ENCODE data around the gene NNT. TPM values are rescaled to one million over a fixed set of nuclear protein-coding genes. Genes with fewer than 3 reads are reported as not detected.

The NNT gene
- total RNA-seq, 4 donors from 2014 or later, result 52.0 to 91.1 (median 74.3) TPM

DNA sequence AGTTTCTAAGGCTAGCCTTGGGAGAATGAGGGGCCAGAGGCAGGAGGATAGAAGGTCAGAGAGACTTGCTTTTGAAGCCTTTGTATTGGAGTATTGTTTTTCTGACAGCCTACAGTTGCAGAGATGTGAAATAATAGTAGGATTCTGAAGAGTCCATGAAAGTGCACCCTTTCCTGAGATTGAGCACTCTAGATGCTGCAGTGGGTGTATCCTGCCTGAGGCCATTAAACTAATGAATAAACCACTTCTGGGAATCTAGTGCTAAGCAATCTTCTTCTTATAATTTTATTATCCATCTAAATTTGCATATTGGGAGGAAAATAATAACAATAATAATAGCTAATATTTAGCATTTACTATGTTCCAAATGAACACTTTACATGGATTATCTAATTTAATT is 19.3 kb upstream of the NNT start:
- Histone ChIP-seq H3K4me3 (no peak overlapping the region), H3K27me3 (no peaks in the 10 kb centered on the region), H3K4me1 (no peaks in the 10 kb centered on the region), H3K36me3 (peaks cover 0 to 8% of the 10 kb centered on the region in 2 donors), H3K27ac (no peak overlapping the region), H3K9me3 (no peaks in the 10 kb centered on the region)
- TF ChIP-seq EP300 (IDR thresholded peaks at IDR 0.05), result no peak
- TF ChIP-seq POLR2A (IDR thresholded peaks at IDR 0.05), result no peak
- TF ChIP-seq, protein P1, sequence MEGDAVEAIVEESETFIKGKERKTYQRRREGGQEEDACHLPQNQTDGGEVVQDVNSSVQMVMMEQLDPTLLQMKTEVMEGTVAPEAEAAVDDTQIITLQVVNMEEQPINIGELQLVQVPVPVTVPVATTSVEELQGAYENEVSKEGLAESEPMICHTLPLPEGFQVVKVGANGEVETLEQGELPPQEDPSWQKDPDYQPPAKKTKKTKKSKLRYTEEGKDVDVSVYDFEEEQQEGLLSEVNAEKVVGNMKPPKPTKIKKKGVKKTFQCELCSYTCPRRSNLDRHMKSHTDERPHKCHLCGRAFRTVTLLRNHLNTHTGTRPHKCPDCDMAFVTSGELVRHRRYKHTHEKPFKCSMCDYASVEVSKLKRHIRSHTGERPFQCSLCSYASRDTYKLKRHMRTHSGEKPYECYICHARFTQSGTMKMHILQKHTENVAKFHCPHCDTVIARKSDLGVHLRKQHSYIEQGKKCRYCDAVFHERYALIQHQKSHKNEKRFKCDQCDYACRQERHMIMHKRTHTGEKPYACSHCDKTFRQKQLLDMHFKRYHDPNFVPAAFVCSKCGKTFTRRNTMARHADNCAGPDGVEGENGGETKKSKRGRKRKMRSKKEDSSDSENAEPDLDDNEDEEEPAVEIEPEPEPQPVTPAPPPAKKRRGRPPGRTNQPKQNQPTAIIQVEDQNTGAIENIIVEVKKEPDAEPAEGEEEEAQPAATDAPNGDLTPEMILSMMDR (IDR thresholded peaks at IDR 0.05), result no peak
- no peak for TF ChIP-seq POLR2AphosphoS5 (IDR thresholded peaks at IDR 0.05)
- ATAC-seq, result no peak

DNA sequence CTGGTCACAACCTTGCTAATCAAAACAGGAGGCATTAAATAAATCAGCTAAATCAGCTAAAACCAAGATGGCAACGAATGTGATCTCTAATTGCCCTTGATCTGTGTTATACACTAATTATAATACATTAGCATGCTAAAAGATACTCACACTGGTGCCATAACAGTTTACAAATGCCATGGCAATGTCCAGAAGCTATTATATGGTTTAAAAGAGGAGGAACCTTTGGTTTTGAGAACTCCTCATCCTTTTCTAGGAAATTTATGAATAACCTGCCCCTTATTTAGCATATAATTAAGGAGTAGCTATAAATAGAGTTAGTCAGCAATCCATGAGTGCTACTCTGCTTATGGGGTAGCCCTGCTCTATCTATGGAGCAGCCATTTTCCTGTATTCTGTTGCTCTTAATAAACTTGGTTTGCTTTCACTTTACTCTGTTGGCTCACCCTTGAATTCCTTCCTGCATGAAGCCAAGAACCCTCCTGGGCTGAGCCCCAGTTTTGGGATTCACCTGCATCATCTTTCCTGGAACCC is 18.7 kb upstream of the NNT start:
- Histone ChIP-seq H3K27me3 (no peaks in the 10 kb centered on the region), H3K4me1 (no peaks in the 10 kb centered on the region), H3K27ac (no peak overlapping the region), H3K36me3 (peaks cover 0 to 8% of the 10 kb centered on the region in 2 donors), H3K9me3 (no peaks in the 10 kb centered on the region), H3K4me3 (no peak overlapping the region)
- ATAC-seq, result no peak
- WGBS, 2 donors (ENCODE audit: low coverage in 1 of 2), result 75 to 88% methylated on average over 1 of the region's 1 CpG
- TF ChIP-seq, protein P1 (IDR thresholded peaks at IDR 0.05), result no peak
- TF ChIP-seq EP300 (IDR thresholded peaks at IDR 0.05), result no peak
- no peak for TF ChIP-seq POLR2AphosphoS5 (IDR thresholded peaks at IDR 0.05)
- TF ChIP-seq POLR2A (IDR thresholded peaks at IDR 0.05), result no peak

DNA sequence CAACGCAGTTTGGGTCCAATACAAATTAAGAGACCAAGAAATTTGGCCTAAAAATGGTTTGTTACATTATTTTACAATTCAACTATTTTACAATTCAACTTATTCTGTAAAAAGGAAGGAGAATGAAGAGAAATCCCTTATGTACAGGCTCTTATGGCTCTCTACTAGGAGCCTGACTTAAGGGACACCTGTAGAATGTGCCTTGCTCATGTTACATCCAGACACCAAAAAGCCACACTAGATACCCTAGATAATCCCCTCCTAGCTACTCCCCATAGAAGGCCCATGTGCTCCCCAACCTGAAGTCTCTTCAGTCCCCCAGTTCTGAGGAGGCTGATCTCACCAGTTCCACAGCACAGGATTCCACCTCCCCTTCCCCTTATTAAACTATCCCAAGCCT is 14.1 kb upstream of the NNT start:
- TF ChIP-seq POLR2A (IDR thresholded peaks at IDR 0.05), result no peak
- no peak for TF ChIP-seq EP300 (IDR thresholded peaks at IDR 0.05)
- TF ChIP-seq, protein P1 (IDR thresholded peaks at IDR 0.05), result no peak
- no peak for TF ChIP-seq POLR2AphosphoS5 (IDR thresholded peaks at IDR 0.05)
- no peak overlapping the region for H3K4me3 ChIP-seq
- H3K27ac ChIP-seq, result no peak overlapping the region
- 47 to 50% methylated on average over 1 of the region's 1 CpG for WGBS, 2 donors (ENCODE audit: low coverage in 1 of 2)
- H3K4me1 ChIP-seq, result no peaks in the 10 kb centered on the region
- H3K27me3 ChIP-seq, result no peaks in the 10 kb centered on the region
- no peaks in the 10 kb centered on the region for H3K9me3 ChIP-seq
- no peaks in the 10 kb centered on the region for H3K36me3 ChIP-seq
- no peak for ATAC-seq

DNA sequence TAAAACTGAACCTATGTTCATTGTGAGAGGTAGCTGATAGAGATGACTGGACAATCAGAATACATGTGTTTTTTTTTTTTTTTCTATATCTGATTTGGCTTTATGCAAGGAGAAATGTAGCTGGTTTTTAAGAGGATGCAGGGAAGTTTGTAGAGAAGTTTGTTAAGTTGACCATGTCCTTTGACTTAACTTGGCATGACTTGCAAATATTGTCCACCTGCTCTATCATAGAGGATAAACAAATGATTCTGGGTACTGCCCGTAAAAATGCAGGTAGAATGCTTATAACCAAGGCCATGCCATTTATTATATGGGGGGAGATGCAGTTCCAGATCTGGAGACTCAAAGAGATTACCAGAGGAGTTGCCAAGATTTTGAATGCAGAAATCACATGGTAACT is 13.7 kb upstream of the NNT start:
- Histone ChIP-seq H3K27me3 (no peaks in the 10 kb centered on the region), H3K4me1 (no peaks in the 10 kb centered on the region), H3K36me3 (no peaks in the 10 kb centered on the region), H3K9me3 (no peaks in the 10 kb centered on the region), H3K4me3 (no peak overlapping the region), H3K27ac (no peak overlapping the region)
- TF ChIP-seq EP300 (IDR thresholded peaks at IDR 0.05) (no peak), POLR2AphosphoS5 (IDR thresholded peaks at IDR 0.05) (no peak), POLR2A (IDR thresholded peaks at IDR 0.05) (no peak)
- TF ChIP-seq, protein P1 (IDR thresholded peaks at IDR 0.05), result no peak
- ATAC-seq, result no peak
- 54 to 80% methylated on average over 1 of the region's 1 CpG for WGBS, 2 donors (ENCODE audit: low coverage in 1 of 2)

DNA sequence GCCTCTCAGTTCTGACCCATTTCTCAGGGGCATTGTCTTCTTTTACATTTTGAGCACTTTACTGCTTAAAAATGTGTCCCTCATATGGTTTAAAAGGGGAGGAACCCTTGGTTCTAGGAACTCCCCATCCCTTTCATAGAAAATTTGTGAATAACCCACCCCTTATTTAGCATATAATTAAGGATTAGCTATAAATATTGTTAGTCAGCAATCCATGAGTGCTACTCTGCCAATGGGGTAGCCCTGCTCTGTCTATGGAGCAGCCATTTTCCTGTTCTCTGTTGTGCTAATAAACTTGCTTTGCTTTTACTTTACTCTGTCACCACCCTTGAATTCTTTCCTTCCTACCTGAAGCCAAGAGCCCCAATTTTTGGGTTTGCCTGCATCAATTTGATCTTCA is 12.3 kb upstream of the NNT start:
- no peak overlapping the region for H3K27ac ChIP-seq
- ATAC-seq, result no peak
- H3K36me3 ChIP-seq, result no peaks in the 10 kb centered on the region
- H3K4me1 ChIP-seq, result no peaks in the 10 kb centered on the region
- no peak overlapping the region for H3K4me3 ChIP-seq
- no peaks in the 10 kb centered on the region for H3K9me3 ChIP-seq
- no peaks in the 10 kb centered on the region for H3K27me3 ChIP-seq
- TF ChIP-seq POLR2AphosphoS5 (IDR thresholded peaks at IDR 0.05) (no peak), EP300 (IDR thresholded peaks at IDR 0.05) (no peak)
- TF ChIP-seq, protein P1 (IDR thresholded peaks at IDR 0.05), result no peak
